Stimulated activated CD4-positive, alpha-beta T cell treated with anti-CD3 and anti-CD28 coated beads, Interleukin-4, amount 100 ng/mL, for 4 hours (primary cell): ENCODE data around the gene CCDC187.
"Not testable (repeated sequence)": the region's sequence is repeated elsewhere in the genome, so short reads cannot be mapped to it uniquely, and the experiment has no call there.

ENCODE experiments used
- DNase-seq, 2 experiments: peaks; one replicate each; pipeline ENCODE4 v3.0.0-alpha.2; 2020

The CCDC187 gene

GRCh38 chr9:136303825-136304416, at the start of gene CCDC187:
Gene CCDC187 (minus strand): TSS chr9:136304094. CDS start chr9:136303830, 264 bp downstream.
- DNase-seq = no peak

GRCh38 chr9:136353088-136353487, 49.2 kb upstream of the CCDC187 start:
- DNase-seq = no peak

DNA sequence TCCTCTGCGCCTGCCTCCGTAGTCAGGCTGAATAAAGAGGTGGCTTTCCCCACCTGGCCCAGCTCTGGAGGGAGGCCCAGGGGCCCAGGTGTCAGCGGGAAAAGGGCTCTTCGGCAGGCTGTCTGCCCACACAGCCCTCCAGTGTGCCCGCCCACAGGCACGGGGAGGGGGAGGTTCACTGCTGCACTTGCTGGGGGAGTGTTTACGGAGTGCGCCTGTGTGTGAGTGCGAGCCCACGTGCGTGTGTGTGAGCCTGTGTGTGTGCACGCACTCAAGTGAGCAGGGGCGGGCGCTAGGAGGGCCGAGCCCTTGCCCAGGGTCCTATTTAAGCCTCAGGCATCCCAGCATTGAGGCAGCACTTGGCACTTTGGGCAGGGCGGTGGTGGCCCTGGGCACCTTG, 48.8 kb upstream of the CCDC187 start:
- DNase-seq = peak in 1 of 2 experiments; percentile 36

- not testable (repeated sequence) for DNase-seq
Observed at GRCh38 chr9:136351868-136352267, 48.0 kb upstream of the CCDC187 start.

GRCh38 chr9:136351252-136351800, 47.4 kb upstream of the CCDC187 start:
- no peak for DNase-seq

GRCh38 chr9:136349546-136349945, 45.7 kb upstream of the CCDC187 start:
- no peak for DNase-seq

GRCh38 chr9:136348691-136349090, 44.8 kb upstream of the CCDC187 start:
- no peak for DNase-seq

- DNase-seq = no peak
Observed at GRCh38 chr9:136347472-136348256, 43.8 kb upstream of the CCDC187 start.

DNA sequence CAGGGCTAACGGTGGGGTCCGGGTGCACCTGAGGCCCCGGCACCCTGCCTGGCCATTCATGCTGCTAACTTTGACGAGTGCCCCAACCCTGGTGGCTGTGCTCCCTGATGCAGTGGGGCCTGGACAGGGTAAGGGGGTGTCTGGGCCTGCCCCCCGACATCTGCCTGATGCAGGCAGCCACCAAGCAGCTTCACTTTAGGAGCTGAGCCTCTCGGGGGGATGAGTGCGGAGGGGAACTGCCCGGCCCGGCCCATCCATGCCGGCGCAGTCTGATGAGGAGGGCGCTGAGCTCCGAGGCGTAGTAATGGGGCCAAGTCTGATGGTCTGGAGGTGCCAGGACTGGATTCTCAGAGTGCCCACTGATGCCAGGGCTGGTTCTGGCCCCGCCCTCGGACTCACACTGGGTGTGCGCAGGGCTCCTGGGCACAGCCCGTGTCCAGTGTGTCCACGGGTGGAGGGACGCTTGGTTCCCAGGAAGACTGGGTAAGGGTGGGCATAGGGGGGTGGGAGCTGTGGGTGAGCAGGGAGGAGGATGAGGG, 43.1 kb upstream of the CCDC187 start:
- no peak for DNase-seq

GRCh38 chr9:136346157-136346481, 42.2 kb upstream of the CCDC187 start:
- no peak for DNase-seq

DNA sequence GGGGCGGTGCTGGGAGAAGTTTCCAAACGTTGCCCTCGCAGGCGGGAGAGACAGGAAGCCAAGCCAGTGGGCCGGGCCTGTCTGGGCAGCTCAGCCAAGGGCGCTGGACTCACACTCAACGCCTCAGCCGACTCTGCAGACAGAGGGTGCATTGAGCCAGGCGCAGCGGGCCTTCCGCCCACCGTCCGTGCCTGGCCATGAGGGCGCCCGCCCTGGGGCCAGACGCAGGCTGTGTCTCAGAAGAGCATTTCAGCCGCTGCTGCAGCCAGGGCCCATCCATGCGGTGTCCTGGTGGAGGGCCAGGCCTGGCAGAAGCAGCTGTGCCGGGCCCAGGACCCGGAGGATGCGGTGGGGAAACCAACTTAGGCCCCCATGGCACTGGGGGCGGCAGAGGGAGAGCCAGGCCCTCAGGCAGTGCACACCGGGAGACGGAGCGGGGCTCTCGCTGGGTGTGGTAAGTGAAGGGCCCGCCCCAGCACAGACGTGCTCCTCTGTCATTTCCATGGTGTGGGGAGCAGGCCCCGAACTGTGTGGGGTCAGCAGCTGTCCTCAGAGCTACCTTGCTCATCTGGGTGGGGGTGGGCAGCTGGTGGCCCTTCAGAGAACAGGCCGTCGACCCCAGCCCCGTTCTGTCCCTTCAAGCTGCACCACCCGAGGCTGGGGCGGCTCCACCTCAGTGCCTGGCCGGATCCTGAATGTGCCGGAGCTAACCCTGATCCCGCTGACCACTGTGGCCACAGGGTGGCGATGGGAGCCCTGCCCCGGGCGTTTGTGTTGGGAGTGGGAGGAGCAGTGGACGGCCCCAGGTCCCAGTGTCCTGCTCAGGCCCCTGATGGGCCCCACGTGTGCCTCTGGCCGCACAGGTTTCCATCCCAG, 41.6 kb upstream of the CCDC187 start:
- no peak for DNase-seq

GRCh38 chr9:136344544-136345280, 40.8 kb upstream of the CCDC187 start:
- DNase-seq = no peak

- no peak for DNase-seq
Observed at GRCh38 chr9:136343884-136344269, 40.0 kb upstream of the CCDC187 start.

- no peak for DNase-seq
Observed at GRCh38 chr9:136343121-136343883, 39.4 kb upstream of the CCDC187 start.

DNA sequence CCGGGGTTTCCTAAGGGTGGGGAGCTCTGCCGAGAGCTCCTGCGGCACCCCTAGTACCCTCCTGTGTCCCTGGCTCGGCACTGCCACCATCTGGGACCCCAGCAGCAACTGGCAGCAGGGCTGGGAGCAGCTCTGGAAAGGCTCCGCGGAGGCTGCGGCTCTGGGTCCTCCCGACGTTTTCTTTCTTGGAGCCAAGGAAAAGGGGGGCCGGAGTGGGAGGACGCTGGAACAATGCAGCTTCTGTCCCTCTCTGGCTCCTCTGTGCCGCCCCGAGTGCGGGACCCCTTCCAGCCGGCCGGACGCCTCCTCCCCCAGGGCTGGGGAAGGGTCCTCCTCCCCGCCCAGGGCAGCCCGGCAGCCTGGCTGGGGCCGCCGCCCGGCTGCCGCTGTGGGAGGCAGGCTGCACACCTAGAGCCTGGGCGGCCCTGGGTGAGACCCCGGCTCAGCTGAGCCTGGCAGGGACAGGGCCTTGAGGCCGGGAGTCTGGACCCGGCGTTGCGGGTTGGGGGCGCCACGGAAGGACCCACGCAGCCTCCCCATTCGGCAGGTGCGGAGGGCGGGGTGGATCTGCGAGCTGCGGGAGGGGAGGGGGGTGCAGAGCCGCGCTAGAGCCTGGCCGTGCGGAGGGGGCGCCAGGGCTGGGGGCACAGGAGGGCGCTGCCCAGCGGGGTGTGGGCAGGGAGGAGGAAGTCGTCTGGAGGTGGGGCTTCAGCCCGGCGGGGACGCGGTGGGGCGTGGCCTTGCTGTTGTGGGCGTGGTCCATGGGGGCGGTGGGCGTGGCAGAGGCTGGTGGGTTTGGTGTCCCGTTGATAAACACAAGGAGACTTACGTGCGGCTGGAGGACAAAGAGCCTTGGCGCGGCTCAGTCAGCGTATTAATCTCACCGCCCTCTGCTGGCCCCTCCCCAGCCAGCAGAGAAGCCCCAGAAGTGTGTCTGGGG, 38.6 kb upstream of the CCDC187 start:
- DNase-seq = peak; percentile 54 to 55

GRCh38 chr9:136341769-136342168, 37.9 kb upstream of the CCDC187 start:
- DNase-seq = no peak

DNA sequence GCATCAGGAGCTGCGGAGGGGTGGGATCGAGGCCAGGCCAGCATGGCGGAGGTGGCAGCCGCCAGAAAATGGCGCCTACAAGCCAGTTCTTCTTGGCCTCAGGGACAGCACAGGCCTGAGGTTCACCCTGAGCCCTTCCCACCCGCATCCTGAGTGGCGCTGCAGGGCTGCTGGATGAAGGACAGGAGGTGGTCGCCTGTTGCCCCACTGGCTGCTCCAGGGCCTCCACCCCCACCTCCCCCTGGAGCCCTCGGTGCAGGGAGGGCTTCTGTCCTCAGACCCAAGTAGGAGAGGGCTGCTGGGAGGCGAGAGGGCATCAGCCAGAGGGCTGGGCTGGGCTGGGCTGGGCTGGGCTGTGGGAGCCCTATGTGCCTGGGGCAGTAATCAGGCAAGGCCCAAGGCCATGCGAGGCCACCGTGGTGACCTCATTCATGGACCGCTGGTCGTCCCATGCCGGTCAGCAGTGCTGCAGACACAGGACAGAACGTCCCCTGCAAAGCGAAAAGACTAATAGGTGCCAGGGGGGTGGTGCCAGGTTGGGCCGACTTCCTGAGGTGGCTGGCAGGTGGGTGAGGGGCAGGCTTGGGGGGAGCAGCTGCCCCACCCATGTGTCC, 37.3 kb upstream of the CCDC187 start:
- DNase-seq = no peak

DNA sequence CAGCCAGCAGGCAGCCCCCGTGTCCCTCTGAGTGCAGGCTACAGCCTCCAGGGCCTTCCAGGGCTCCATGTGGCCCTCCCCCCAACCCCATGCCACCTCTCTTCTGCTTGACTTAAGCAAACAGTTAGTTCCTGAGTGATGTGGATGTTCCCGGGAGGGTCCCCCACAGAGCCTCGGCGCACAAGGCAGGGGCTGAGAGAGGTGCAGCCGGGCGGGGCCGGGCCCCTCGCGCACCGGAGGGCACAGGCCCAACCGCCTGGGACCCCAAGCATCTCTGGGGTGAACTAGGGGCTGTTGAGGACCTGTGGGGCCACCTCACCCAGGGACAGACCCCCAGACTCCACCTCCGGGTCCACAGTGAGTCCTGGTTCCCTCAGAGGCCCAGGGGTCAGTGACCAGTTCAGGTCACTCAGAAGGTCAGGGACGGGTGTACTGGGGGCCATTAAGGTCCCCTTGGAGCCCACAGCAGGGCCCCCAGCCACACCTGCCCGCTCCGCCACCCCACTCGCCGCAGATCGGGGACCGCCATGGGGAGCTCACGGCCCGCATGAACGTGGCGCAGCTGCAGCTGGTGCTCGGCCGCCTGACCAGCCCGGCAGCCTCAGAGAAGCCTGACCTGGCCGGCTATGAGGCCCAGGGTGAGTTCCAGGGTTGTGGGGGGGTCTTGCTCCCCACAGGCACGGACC, 36.6 kb upstream of the CCDC187 start:
- DNase-seq = no peak

DNA sequence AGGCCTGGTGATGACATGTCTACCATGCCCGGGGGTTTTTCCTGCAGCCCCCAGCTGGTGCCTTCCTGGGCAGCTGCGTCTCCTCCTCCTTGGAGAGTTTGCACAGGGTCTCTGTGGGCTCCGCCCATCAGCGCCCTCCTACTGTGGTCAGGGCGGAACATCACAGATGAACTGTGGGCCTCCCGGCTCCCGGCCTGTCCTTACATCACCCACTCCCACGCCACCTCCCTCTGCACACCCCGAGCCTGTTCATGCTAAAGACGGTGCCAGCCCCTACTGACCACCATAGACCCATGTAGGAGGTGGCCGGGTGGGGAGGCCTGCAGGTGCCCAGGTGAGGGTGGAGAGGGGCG, 36.0 kb upstream of the CCDC187 start:
- no peak for DNase-seq
